Right atrium auricular region (tissue), 2 donors: ENCODE measurements around the gene CHN2. TPM values are rescaled to one million over a fixed set of nuclear protein-coding genes. Genes with fewer than 3 reads are reported as not detected.

Experiments used
- DNase-seq: peaks from one replicate; pipeline ENCODE4 v3.0.0-alpha.2; 2019; ENCODE audit warnings: low spot score
- H3K27ac ChIP-seq, 2 donors: fragments of 200-600 bp; sonication (generic); 1 replicate in 1 of 2; 2 replicates in 1 of 2; pipeline ENCODE4 v1.5.1; 2016 to 2019
- H3K27me3 ChIP-seq, 2 donors: fragments of 200-600 bp; sonication (generic); one replicate each; pipeline versions ENCODE4 v1.5.1 to v1.6.0; 2017 to 2019
- H3K36me3 ChIP-seq: fragments of 200-600 bp; sonication (generic); one replicate; pipeline ENCODE4 v1.5.1; 2016
- H3K4me1 ChIP-seq, 2 donors: fragments of 200-600 bp; sonication (generic); one replicate each; pipeline versions ENCODE4 v1.5.1 to v1.6.0; 2017 to 2019
- H3K4me3 ChIP-seq, 2 donors: fragments of 200-600 bp; sonication (generic); 1 replicate in 1 of 2; 2 replicates in 1 of 2; pipeline ENCODE4 v1.5.1; 2017 to 2019; ENCODE audit warnings: mild to moderate bottlenecking in 1 of 2, moderate library complexity in 1 of 2
- H3K9me3 ChIP-seq, 2 donors: fragments of 200-600 bp; sonication (generic); one replicate each; pipeline ENCODE4 v1.5.1; 2019
- total RNA-seq, 2 donors: library from RNA; depleted of rRNA; stranded (reverse); fragments of >200 nt; gene quantifications; one replicate each; pipeline ENCODE4 v1.1.0, GENCODE V29; 2016
- TF ChIP-seq, protein P1 (sequence below), 2 donors: fragments of 200-600 bp; sonication (generic); IDR thresholded peaks; one replicate each; pipeline ENCODE4 v1.5.1; 2019; ENCODE audit warnings: antibody characterized with exemption in 2 of 2

The CHN2 gene
- total RNA-seq, 2 donors from 2014 or later, result 2.7 to 6.6 TPM

- no peak for DNase-seq
- no peaks in the 10 kb centered on the region for H3K36me3 ChIP-seq
- no peaks in the 10 kb centered on the region for H3K27me3 ChIP-seq
- H3K9me3 ChIP-seq, result no peaks in the 10 kb centered on the region
- no peak overlapping the region for H3K27ac ChIP-seq
- no peaks in the 10 kb centered on the region for H3K4me1 ChIP-seq
- H3K4me3 ChIP-seq, result no peak overlapping the region
- TF ChIP-seq, protein P1, sequence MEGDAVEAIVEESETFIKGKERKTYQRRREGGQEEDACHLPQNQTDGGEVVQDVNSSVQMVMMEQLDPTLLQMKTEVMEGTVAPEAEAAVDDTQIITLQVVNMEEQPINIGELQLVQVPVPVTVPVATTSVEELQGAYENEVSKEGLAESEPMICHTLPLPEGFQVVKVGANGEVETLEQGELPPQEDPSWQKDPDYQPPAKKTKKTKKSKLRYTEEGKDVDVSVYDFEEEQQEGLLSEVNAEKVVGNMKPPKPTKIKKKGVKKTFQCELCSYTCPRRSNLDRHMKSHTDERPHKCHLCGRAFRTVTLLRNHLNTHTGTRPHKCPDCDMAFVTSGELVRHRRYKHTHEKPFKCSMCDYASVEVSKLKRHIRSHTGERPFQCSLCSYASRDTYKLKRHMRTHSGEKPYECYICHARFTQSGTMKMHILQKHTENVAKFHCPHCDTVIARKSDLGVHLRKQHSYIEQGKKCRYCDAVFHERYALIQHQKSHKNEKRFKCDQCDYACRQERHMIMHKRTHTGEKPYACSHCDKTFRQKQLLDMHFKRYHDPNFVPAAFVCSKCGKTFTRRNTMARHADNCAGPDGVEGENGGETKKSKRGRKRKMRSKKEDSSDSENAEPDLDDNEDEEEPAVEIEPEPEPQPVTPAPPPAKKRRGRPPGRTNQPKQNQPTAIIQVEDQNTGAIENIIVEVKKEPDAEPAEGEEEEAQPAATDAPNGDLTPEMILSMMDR (IDR thresholded peaks at IDR 0.05), result no peak
Observed at GRCh38 chr7:29401769-29402168, 207.2 kb downstream of the CHN2 start.

GRCh38 chr7:29405891-29406290, 211.3 kb downstream of the CHN2 start:
- TF ChIP-seq, protein P1 (IDR thresholded peaks at IDR 0.05), result no peak

DNA sequence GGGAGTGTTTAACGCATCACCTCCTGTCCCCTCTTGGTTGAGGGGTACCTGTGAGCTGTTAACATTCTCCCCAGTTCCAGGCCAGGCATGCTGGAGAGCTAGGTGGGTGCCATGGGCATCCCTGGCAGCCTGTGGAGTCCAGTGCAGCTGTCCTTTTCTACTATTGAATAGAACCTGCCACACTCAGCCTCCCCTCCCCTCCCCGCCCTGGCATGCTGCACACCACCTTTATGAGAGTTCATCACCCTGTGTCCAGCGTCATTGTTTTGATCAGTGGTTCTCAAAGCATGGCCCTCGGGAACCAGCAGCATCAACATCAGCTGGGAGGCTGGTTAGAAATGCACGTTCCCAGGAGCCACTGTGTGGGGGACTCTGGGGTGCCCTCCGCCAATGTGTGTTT, 211.8 kb downstream of the CHN2 start:
- H3K36me3 ChIP-seq, result no peaks in the 10 kb centered on the region
- H3K4me1 ChIP-seq, result no peaks in the 10 kb centered on the region
- TF ChIP-seq, protein P1 (IDR thresholded peaks at IDR 0.05), result no peak
- H3K4me3 ChIP-seq, result no peak overlapping the region
- H3K27ac ChIP-seq, result no peak overlapping the region
- H3K9me3 ChIP-seq, result no peaks in the 10 kb centered on the region
- no peaks in the 10 kb centered on the region for H3K27me3 ChIP-seq
- no peak for DNase-seq

More at GRCh38 chr7:29405891-29406290, 211.3 kb downstream of the CHN2 start:
- DNase-seq, result no peak
- Histone ChIP-seq H3K27ac (no peak overlapping the region), H3K4me3 (no peak overlapping the region), H3K36me3 (no peaks in the 10 kb centered on the region), H3K4me1 (no peaks in the 10 kb centered on the region), H3K27me3 (no peaks in the 10 kb centered on the region), H3K9me3 (no peaks in the 10 kb centered on the region)

GRCh38 chr7:29408841-29409243, 214.3 kb downstream of the CHN2 start:
- no peaks in the 10 kb centered on the region for H3K4me1 ChIP-seq
- TF ChIP-seq, protein P1 (IDR thresholded peaks at IDR 0.05), result peak; percentile 67 to 87
- no peak overlapping the region for H3K4me3 ChIP-seq
- H3K36me3 ChIP-seq, result no peaks in the 10 kb centered on the region
- H3K27me3 ChIP-seq, result no peaks in the 10 kb centered on the region
- DNase-seq, result peak; percentile 75
- H3K9me3 ChIP-seq, result no peaks in the 10 kb centered on the region
- no peak overlapping the region for H3K27ac ChIP-seq

- no peaks in the 10 kb centered on the region for H3K36me3 ChIP-seq
- no peaks in the 10 kb centered on the region for H3K9me3 ChIP-seq
- TF ChIP-seq, protein P1 (IDR thresholded peaks at IDR 0.05), result no peak
- no peak overlapping the region for H3K4me3 ChIP-seq
- H3K4me1 ChIP-seq, result no peaks in the 10 kb centered on the region
- H3K27me3 ChIP-seq, result no peaks in the 10 kb centered on the region
- H3K27ac ChIP-seq, result no peak overlapping the region
- no peak for DNase-seq
Observed at GRCh38 chr7:29410996-29411395, 216.4 kb downstream of the CHN2 start.

DNA sequence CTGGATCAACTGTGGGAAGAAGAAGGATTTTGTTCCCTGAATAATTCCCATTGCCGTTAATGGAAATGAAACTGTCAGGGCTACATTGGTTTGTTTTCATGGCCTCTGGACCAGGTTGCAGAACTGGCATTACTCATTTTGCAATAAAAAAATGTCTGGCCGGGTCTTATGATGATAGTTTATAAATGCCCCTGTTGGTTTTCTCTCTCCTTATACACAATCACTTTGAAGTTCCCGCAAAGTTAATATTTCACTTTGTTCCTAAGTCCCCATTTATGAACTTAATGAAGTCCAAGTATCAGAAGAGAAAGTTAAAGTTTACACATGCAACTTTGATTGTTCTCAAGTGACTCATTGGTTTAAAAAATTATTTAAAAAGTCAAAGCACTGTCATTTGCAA, 218.3 kb downstream of the CHN2 start:
- H3K9me3 ChIP-seq, result no peaks in the 10 kb centered on the region
- H3K4me3 ChIP-seq, result no peak overlapping the region
- TF ChIP-seq, protein P1 (IDR thresholded peaks at IDR 0.05), result no peak
- H3K36me3 ChIP-seq, result no peaks in the 10 kb centered on the region
- no peaks in the 10 kb centered on the region for H3K27me3 ChIP-seq
- no peaks in the 10 kb centered on the region for H3K4me1 ChIP-seq
- no peak overlapping the region for H3K27ac ChIP-seq
- DNase-seq, result no peak
